HG03039 (cell line): Measurements from ENCODE around the gene DEFB114.
"Not testable (repeated sequence)": the region's sequence is repeated elsewhere in the genome, so short reads cannot be mapped to it uniquely, and the experiment has no call there.

Experiments
- ATAC-seq: cut with Tn5 transposase; IDR thresholded peaks from one replicate; pipeline ENCODE4 v1.9.1; 2021; ENCODE audit warnings: mild to moderate bottlenecking, moderate library complexity; ENCODE audit not compliant: unreplicated experiment

DEFB114 gene

GRCh38 chr6:49964064-49964463 is at the start of gene DEFB114:
Gene DEFB114, minus strand, starts transcription at chr6:49964164. Its CDS starts 59 bp downstream, at chr6:49964105.
- no peak for ATAC-seq

GRCh38 chr6:50007819-50008218 is 43.9 kb upstream of the DEFB114 start:
- ATAC-seq: no peak

GRCh38 chr6:50003139-50003538 is 39.2 kb upstream of the DEFB114 start:
- ATAC-seq: no peak

- ATAC-seq: no peak
Measured at GRCh38 chr6:49995278-49995677, 31.3 kb upstream of the DEFB114 start.

GRCh38 chr6:49988900-49989299 is 24.9 kb upstream of the DEFB114 start:
- ATAC-seq: no peak

- no peak for ATAC-seq
Measured at GRCh38 chr6:49987749-49988148, 23.8 kb upstream of the DEFB114 start.

GRCh38 chr6:49986551-49986950 is 22.6 kb upstream of the DEFB114 start:
- ATAC-seq: no peak

GRCh38 chr6:49982046-49982445 is 18.1 kb upstream of the DEFB114 start:
- ATAC-seq: no peak

GRCh38 chr6:49980898-49981297 is 16.9 kb upstream of the DEFB114 start:
- ATAC-seq: peak; percentile 59

GRCh38 chr6:49979584-49979983 is 15.6 kb upstream of the DEFB114 start:
- ATAC-seq: no peak

- no peak for ATAC-seq
Measured at GRCh38 chr6:49978332-49979226, 14.6 kb upstream of the DEFB114 start.

GRCh38 chr6:49969605-49970004 is 5.6 kb upstream of the DEFB114 start, which contains the start of gene DEFB113:
Gene DEFB113, minus strand, starts transcription at chr6:49969625. Its CDS starts 0 bp downstream, at chr6:49969625.
- ATAC-seq: no peak

- no peak for ATAC-seq
Measured at GRCh38 chr6:49966823-49967222, 2.9 kb upstream of the DEFB114 start.

- ATAC-seq: no peak
Measured at GRCh38 chr6:49966334-49966733, 2.4 kb upstream of the DEFB114 start.

- ATAC-seq: no peak
Measured at GRCh38 chr6:49958180-49958579, 5.8 kb downstream of the DEFB114 start.

GRCh38 chr6:49955847-49956246 is 8.1 kb downstream of the DEFB114 start:
- ATAC-seq: no peak

GRCh38 chr6:49951926-49952325 is 12.0 kb downstream of the DEFB114 start:
- ATAC-seq: no peak

GRCh38 chr6:49950415-49950751 is 13.6 kb downstream of the DEFB114 start:
- no peak for ATAC-seq

GRCh38 chr6:49949062-49949461 is 14.9 kb downstream of the DEFB114 start:
- no peak for ATAC-seq

GRCh38 chr6:49946835-49947234 is 17.1 kb downstream of the DEFB114 start:
- ATAC-seq: no peak

- not testable (repeated sequence) for ATAC-seq
Measured at GRCh38 chr6:49944068-49944467, 19.9 kb downstream of the DEFB114 start.

- no peak for ATAC-seq
Measured at GRCh38 chr6:49939993-49940498, 23.9 kb downstream of the DEFB114 start.
